Stimulated activated CD8-positive, alpha-beta memory T cell treated with anti-CD3 and anti-CD28 coated beads, Interleukin-7, amount 100 ng/mL, for 1 hour (primary cell): Measurements from ENCODE around the gene PEX11G.
A peak's percentile ranks its signal among the peaks of the same experiment; 100 is the strongest.

Experiments
- DNase-seq, 2 donors: peaks; one replicate each; pipeline ENCODE4 v3.0.0-alpha.2; 2020; ENCODE audit warnings: low read depth in 2 of 2

PEX11G gene

DNA sequence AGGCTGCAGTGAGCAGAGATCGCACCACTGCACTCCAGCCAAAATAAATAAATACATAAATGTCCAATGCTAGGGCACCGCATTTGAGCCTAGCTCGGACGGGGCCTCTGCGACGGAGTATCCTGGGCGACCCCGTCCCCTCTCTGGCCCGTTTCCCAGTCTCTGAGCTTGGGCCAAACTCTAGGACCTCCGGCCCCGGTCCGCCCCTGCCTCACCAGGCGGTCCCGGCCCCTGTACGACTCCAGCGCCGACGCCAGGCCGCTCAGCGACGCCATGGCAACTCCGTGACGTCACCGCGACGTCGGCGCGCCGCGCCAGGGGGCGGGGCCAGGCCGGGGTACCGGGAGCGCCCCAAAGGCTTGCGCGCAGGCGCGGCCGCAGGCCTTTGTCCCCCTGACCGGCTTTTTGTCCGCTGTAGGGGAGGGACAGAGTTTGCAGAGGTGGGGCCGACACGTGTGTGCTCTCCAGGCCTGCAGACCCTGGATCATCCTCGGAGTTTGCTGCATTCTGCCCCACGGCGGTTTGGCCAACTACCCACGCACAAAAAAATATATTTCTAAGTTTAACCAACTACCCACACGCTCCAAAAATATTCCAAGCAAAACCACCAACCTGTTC, at the start of gene PEX11G:
Gene PEX11G (minus strand): TSS at position 300 of the 618 bp plus-strand sequence. CDS start 25 bp downstream, at position 275.
- DNase-seq, result peak; percentile 82 to 84

DNA sequence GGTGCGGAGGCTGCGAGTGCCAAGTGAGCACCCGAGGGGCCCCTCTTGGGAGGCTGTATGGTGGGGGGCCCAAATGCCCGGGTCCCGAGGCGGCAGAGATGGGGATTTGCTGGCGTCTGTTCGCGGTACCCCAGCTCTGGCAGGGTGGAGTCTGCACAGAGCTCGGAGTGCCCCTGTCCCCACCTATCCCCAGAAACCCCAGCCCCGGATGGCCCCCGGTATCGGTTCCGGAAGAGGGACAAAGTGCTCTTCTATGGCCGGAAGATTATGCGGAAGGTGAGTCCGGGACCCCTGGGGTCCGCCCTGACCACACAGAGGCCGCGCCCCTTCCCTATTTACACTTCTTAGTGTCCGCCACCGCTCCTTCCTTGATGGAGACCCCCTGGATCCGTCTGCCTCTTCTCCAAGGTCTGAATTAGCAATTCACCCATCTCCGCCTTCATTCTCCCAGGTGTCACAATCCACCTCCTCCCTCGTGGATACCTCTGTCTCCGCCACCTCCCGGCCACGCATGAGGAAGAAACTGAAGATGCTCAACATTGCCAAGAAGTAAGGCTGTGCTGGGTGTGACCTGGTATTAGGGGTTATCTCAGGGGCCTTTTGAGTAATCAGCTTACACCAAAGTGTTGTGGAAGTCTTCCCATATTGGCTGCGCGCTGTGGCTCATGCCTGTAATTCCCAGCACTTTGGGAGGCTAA, 47.3 kb upstream of the PEX11G start:
- no peak for DNase-seq

DNA sequence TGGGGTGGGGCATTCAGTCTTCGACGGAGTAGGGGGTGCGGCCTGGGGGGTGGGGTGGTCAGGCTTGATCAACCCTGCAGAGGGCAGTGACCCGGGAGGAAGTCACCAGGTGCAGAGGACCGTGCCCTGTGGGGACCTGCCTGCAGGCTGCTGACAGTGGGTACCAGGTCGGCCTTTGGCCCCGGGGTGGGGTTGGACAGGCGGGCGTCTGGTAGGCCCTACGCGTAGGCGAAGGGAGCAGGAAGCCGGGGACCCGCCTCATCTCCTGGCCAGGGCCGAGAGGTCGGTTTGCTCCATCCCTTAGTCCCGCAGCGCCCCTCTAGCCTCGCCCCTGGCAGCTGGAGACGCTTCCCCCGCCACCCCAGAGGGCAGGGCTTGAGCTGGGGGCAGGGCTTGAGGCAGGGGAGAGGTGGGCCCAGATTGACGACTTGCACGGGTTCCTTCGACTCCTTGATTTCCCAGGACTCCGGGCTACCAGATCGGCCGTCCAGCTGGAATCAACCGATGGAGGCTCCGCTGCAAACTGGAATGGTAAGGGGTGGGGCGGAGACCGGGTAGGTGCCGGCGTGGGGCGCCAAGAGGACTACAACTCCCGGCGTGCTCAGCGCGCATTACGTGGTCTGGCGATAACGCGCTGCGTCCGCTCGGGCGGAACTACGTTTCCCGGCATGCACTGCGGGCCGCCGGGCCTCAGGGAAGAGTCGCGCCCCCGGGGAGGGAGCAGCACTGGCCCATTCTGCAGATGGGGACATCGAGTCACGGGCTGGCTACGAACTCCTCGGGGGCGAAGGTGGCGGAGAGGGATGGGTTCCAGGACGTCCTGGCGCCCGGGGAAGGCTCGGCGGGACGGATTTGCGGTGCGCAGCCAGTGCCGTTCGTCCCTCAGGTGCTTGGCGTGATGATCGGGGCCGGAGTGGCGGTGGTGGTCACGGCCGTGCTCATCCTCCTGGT, 46.5 kb upstream of the PEX11G start, which contains the start of gene PNPLA6:
Gene PNPLA6 (plus strand): TSS at position 671 of the 951 bp plus-strand sequence. CDS start 72 bp downstream, at position 743.
- peak; percentile 82 to 89 for DNase-seq

DNA sequence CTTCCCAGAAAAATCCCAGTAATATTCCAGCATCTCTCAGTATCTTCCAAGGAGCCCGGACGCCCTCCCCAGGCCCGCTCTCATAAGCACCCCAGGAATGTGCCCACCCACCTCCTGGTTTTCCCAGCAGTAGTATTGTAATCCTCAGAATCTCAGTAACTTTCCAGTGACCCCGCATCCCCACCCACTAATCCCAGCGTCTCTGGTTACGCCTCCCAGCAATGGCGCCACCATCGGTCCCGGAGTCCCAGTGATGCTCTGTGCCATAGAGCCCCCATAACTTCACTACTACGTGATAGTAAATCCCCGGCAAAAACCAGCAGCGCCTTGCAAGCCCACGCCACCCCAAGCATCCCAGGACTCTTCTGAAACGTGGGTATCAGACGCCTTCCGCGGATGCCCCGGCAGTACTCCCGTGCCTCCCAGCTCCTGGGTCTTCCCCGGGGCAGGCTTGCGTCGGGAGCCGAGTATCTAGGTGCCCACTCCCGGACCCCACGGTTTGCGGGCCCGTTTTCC, 45.8 kb upstream of the PEX11G start:
- no peak for DNase-seq

DNA sequence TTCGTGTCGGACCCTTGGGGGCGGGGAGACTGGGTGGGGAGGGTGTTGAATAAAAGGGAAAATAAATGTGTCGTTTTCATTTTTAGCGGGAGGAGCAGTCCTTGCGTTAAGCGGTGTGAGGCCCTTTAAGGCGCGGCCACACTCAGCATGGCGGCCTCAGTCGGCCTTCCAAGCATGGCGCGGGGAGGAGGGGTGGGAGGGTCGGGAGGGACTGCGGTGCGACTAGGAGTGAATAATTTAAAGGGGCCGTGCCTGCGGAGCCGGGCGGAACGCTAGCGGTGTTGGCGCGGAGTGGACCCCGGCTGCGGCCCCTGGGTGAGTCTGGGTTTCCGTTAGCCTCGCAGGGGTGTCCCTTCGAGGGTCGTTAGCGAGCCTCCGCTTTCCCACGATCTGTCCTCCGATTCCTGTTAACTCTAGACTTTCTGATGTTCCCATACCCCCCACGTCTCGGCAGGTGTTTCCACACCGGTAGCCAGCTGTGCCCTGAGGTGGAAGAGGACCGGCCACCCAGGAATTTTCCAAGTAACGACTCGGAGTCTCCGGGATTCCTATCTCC, 45.2 kb upstream of the PEX11G start:
- DNase-seq, result peak; percentile 66 to 70

DNA sequence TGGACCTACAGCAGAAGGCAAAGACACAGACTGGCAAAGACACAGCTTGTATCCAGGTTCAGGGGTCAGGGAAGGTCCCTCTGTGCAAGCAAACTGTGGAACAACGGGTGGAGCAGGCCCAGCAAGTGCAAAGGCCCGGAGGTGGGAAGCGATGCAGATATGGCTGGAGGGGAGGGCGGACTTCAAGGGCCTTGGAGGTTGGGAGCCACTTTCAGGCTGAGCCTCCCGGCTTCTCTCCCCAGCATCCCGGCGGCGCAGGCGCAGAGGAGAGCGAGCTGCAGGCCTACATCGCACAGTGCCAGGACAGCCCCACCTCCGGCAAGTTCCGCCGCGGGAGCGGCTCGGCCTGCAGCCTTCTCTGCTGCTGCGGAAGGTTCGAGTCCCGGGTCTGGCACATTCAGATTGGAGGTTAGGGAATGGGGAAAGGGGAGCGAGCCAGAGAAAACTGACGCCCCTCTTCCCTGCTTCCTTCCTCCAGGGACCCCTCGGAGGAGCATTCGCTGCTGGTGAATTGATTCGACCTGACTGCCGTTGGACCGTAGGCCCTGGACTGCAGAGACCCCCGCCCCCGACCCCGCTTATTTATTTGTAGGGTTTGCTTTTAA, 44.5 kb upstream of the PEX11G start:
- no peak for DNase-seq

DNA sequence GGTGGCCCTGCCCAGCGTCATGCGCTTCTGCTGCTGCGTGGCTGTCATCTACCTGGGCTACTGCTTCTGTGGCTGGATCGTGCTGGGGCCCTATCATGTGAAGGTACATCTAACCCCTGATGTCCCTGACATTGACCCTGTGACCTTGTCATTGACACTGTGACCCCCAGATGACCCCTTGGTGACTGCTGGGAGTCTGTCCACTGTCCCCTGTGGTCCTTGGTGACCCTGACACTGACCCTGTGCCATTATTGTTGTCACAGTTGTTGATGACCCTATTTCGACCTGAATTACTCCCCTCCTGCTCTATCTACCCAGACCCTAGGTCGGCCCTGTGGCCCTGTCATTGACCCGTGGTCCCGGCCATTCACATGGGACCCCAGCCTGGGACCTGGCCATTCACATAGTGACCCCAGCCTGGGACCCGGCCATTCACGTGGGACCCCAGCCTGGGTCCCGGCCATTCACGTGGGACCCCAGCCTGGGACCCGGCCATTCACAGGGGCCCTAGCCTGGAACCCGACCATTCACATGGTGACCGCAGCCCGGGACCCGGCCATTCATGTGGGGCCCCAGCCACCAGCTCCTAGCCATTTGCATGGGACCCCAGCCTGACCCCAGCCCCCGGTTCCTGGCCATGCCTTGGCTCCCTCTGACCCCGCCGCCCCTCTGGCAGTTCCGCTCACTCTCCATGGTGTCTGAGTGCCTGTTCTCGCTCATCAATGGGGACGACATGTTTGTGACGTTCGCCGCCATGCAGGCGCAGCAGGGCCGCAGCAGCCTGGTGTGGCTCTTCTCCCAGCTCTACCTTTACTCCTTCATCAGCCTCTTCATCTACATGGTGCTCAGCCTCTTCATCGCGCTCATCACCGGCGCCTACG, 41.0 kb upstream of the PEX11G start:
- DNase-seq, result no peak

DNA sequence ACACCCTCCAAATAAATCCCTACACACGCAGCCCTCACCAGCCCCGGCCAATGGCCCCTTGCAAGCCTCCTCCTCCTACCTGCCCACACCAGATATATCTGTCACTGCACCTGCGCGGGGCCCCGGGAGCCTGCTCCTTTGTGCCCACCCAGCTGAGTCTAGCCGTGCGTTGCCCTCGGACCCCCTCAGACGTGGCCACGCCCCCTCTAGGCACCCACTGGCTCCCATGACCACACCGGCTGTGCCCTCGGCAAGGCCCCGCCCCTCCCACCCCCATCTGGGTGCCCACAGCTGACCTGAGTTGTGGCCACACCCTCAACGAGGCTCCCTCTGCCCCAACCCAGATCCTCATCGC, 40.4 kb upstream of the PEX11G start:
- no peak for DNase-seq

DNA sequence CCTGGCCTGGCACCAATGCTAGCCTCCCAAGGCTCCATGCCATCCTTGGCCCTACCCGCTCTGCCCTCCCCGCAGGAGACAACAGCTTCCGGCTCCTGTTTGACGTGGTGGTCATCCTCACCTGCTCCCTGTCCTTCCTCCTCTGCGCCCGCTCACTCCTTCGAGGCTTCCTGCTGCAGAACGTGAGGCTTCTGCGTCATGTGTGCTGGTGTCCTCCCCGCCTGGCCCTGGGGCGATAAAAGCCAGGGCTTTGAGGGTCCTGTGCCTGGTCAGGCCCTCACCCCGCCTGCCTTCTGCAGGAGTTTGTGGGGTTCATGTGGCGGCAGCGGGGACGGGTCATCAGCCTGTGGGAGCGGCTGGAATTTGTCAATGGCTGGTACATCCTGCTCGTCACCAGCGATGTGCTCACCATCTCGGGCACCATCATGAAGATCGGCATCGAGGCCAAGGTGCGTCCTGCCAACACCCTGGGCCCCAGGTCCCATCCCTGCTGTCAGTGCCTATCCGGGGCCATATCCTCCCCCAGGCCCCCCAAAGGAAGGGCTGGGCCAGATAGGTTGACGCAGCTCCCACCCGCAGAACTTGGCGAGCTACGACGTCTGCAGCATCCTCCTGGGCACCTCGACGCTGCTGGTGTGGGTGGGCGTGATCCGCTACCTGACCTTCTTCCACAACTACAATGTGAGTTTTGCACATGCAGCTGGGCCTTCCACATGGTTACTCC, 39.8 kb upstream of the PEX11G start:
- DNase-seq, result no peak

DNA sequence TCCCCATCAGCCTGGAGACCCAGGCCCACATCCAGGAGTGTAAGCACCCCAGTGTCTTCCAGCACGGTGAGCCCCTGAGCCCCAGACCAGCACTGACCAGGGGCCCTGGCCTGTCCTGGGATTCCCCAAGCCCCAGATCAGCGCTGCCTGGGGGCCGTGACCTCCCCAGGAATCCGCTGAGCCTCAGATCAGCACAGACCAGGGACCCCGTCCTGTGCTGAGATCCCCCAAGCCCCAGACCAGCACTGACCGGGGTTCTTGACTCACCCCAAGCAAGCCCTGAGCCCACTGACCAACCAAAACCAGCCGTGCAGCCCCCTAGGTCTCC, 39.3 kb upstream of the PEX11G start:
- DNase-seq, result no peak

DNA sequence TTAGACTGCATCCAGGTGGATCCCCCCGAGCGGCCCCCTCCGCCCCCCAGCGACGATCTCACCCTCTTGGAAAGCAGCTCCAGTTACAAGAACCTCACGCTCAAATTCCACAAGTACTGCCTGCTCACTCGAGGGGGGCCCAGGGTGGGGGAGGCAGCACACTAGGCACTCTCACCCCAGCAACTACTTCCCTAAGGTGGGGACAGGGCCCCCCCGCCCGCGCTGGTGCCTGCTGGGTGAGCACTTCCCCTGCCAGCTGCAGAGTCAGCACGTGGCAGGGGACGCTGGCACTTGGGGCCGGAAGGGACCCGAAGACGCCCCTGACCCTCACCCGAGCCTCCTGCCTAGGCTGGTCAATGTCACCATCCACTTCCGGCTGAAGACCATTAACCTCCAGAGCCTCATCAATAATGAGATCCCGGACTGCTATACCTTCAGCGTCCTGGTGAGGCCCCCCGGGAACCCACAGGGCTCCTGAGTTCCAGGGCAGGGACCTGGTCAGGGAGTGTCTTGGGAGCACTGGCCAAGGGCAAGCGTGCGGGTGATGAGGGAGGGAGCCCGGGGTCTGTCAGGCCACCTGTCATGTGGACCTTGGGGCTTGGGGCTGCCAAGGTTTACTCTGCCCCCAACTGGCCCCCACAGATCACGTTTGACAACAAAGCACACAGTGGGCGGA, 38.8 kb upstream of the PEX11G start:
- no peak for DNase-seq

DNA sequence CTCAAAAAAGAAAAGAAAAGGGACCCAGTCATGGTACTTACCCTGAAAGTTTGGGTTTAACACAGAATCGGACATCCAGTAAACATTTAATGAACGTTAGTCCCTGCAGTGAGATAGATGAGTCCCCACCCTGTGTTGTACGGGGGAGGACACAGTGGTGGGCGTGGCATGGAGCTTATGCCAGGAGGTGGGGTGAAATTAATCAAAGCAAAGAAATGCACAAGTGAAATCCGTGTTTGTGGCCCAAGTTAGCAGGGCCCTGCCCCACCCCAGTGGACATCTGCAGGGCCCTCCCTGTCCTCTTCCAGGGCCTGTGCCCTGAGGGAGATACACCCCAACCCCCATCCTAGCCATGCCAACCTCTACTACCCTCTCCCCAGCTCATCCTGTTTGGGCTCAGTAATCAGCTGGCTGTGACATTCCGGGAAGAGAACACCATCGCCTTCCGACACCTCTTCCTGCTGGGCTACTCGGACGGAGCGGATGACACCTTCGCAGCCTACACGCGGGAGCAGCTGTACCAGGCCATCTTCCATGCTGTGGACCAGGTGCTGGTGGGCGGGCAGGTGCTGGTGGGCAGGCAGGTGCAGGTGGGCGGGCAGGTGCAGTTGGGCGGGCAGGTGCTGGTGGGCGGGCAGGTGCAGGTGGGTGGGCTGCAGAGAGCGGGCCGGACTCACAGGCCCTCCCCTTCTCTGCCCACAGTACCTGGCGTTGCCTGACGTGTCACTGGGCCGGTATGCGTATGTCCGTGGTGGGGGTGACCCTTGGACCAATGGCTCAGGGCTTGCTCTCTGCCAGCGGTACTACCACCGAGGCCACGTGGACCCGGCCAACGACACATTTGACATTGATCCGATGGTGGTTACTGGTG, 37.5 kb upstream of the PEX11G start:
- no peak for DNase-seq

DNA sequence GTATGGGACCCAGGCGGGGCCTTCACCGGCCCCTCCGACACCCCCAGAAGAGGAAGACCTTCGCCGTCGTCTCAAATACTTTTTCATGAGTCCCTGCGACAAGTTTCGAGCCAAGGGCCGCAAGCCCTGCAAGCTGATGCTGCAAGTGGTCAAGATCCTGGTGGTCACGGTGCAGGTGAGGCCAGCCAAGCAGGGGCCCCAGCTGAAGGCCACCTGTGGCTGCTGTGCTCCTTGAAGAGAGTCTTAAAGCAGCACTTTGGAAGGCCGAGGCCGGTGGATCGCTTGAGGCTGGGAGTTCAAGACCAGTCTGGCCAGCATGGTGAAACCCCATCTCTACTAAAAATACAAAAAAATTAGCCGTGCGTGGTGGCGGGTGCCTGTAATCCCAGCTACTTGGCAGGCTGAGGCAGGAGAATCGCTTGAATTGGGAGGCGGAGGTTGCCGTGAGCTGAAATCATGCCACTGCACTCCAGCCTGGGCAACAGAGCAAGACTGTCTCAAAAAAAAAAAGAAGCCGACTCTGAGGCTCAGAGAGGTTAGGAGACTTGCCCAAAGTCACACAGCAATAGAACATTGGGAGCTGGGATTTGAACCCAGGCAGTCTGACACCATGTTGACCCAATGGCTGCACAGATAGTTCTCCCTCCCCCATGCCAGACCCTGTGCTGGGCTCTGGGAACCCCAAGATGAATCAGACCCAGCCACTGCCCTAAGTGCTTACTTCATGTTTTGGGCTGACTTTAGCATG, 36.3 kb upstream of the PEX11G start:
- no peak for DNase-seq

DNA sequence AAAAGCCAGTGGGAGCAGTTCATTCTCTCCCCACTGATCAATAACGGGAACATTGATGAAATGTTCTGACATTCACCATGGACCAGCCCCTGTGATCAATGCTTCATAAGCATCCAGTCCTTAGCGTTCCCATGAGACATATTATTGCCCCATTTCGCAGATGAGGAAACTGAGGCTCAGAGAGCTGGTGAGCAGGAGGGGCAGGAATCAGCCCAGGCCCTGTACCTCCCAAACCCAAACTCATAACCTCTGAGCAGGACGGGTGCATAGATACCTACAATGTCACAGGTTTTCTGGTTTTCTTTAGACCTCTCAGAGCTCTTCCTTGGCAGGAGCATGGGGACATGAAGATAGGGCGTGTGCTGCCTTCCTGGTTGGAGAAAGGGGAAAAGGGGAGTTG, 35.7 kb upstream of the PEX11G start:
- DNase-seq, result no peak

DNA sequence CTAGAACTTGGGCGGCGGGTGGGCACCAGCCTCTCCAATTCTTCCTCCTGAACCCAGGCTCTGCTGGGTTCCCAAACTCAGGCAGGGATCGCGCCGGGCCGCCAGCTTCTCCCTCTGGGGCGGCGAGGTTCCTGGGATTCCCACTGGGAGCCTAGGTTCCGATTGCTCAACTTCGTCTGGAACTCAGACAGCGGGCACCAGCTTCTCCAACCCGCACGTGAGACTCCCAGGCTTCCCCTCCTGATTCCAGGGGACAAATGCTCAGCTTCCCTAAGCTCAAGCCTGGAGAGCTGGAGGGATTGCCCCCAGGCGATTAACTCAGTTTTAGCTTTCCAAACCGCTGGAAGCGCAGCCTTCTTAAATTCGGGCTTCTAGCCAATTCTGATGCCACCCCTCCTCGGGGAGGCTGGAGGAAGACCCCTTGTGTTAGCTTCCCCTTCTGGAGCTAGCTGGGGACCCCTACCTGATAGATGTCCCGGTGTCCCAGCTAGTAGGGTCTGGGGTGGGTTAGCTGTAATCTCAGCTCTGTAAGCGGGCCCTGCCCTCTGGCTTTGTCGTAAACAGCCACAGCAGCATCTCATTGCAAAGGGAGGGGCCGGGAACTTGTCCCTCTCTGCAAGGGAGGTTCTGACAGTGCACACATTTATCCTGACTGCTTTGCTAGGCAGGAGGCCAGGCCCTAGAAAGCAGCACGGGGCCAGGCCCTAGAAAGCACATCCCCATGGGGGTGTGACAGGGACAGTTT, 34.3 kb upstream of the PEX11G start:
- DNase-seq, result no peak

DNA sequence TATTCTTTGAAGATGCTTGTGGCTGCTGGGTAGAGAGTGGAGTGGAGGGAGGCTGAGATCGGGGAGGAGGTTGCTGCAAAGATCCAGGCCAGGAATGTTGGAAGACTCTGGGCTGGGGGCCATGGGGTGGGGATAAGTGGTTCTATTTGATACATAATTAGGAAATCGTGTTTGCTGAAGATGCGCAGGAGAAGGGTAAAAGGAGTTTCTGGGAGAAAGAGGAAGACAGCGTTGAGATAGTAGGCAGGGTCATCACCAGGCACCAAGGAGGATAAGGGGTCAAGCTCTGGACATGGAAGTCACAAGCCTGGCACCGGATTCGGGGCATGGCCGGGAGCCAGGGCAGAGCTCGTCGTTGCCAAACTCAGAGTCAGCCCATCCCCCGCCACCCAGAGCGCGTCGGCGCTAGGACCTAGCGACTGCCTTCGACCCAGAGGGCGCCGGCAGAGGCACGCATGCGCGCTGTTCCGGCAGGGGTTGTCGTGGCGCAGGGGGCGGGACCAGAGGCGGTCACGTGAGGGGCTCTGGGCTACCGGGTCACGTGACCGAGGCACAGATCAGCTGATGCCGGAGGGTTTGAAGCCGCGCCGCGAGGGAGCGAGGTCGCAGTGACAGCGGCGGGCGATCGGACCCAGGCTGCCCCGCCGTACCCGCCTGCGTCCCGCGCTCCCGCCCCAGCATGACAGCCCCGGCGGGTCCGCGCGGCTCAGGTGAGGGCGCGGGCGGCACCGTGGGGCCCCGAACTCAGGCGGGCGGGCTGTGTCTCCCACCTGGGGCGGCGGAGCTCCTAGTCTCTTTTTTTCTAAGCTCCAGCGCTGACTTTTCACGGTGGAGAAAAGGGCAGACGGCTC, 33.5 kb upstream of the PEX11G start, which contains the start of gene MCOLN1:
Gene MCOLN1 (plus strand): TSS at position 553 of the 851 bp plus-strand sequence. CDS start 127 bp downstream, at position 680.
- peak; percentile 99 for DNase-seq
